ENCODE data around the gene SHKBP1.

The SHKBP1 gene

GRCh38 chr19:40588110-40588854 is 11.6 kb downstream of the SHKBP1 start:
- no peaks in the 10 kb centered on the region for H4K20me1 ChIP-seq (ENCODE audit: control insufficient read depth, insufficient read depth, low read depth, low read length)
- H3K79me2 ChIP-seq (ENCODE audit: control insufficient read depth, low read length) = no peaks in the 10 kb centered on the region
- H3K36me3 ChIP-seq (ENCODE audit: control insufficient read depth, low read length) = peaks cover 10% of the 10 kb centered on the region; the same call in 1 of the 2 replicates
- TF ChIP-seq CTCF (IDR thresholded peaks at IDR 0.05; ENCODE audit: low read depth, low read length, poor library complexity, severe bottlenecking) = no peak
- H3K27ac ChIP-seq (ENCODE audit: low read depth, low read length) = no peak overlapping the region
- peaks cover 6% of the 10 kb centered on the region for H3K4me1 ChIP-seq (ENCODE audit: control insufficient read depth, low read length)
- no peaks in the 10 kb centered on the region for H3K9me2 ChIP-seq (replicated peaks; ENCODE audit: control insufficient read depth, low read length)
- no peaks in the 10 kb centered on the region for H3K27me3 ChIP-seq (ENCODE audit: control insufficient read depth, low read length)
- H3F3A ChIP-seq (ENCODE audit: control insufficient read depth, insufficient read depth) = 0 out of 2 replicates have a peak, but pooled peaks cover 4% of the 10 kb centered on the region
- H3K4me3 ChIP-seq (ENCODE audit: low read length) = no peak overlapping the region
- no peak overlapping the region for H3K4me2 ChIP-seq (ENCODE audit: low read length)
- no peaks in the 10 kb centered on the region for H3K9me3 ChIP-seq (ENCODE audit: control insufficient read depth, insufficient read depth, low read length)

- Histone ChIP-seq H3K4me2 (ENCODE audit: low read length) (no peak overlapping the region), H3K27ac (ENCODE audit: low read depth, low read length) (no peak overlapping the region), H3F3A (ENCODE audit: control insufficient read depth, insufficient read depth) (0 out of 2 replicates have a peak, but pooled peaks cover 4% of the 10 kb centered on the region), H3K4me1 (ENCODE audit: control insufficient read depth, low read length) (peaks cover 7% of the 10 kb centered on the region), H3K9me3 (ENCODE audit: control insufficient read depth, insufficient read depth, low read length) (no peaks in the 10 kb centered on the region), H3K27me3 (ENCODE audit: control insufficient read depth, low read length) (no peaks in the 10 kb centered on the region), H3K36me3 (ENCODE audit: control insufficient read depth, low read length) (peaks cover 8% of the 10 kb centered on the region; the same call in 1 of the 2 replicates), H4K20me1 (ENCODE audit: control insufficient read depth, insufficient read depth, low read depth, low read length) (no peaks in the 10 kb centered on the region), H3K4me3 (ENCODE audit: low read length) (no peak overlapping the region), H3K9me2 (replicated peaks; ENCODE audit: control insufficient read depth, low read length) (no peaks in the 10 kb centered on the region), H3K79me2 (ENCODE audit: control insufficient read depth, low read length) (no peaks in the 10 kb centered on the region)
- TF ChIP-seq CTCF (IDR thresholded peaks at IDR 0.05; ENCODE audit: low read depth, low read length, poor library complexity, severe bottlenecking) (no peak), EZH2phosphoT487 (IDR thresholded peaks at IDR 0.05; ENCODE audit: borderline replicate concordance, low read length) (no peak)
Observed at GRCh38 chr19:40588926-40589569, 12.4 kb downstream of the SHKBP1 start.

GRCh38 chr19:40589591-40590429 is 13.1 kb downstream of the SHKBP1 start:
- Histone ChIP-seq H3K4me3 (ENCODE audit: low read length) (no peak overlapping the region), H3K36me3 (ENCODE audit: control insufficient read depth, low read length) (peaks cover 6% of the 10 kb centered on the region; the same call in 1 of the 2 replicates), H3K27ac (ENCODE audit: low read depth, low read length) (no peak overlapping the region), H3K27me3 (ENCODE audit: control insufficient read depth, low read length) (no peaks in the 10 kb centered on the region), H3K9me2 (replicated peaks; ENCODE audit: control insufficient read depth, low read length) (no peaks in the 10 kb centered on the region), H3K4me2 (ENCODE audit: low read length) (no peak overlapping the region), H3K4me1 (ENCODE audit: control insufficient read depth, low read length) (peaks cover 14% of the 10 kb centered on the region), H3K9me3 (ENCODE audit: control insufficient read depth, insufficient read depth, low read length) (no peaks in the 10 kb centered on the region), H3F3A (ENCODE audit: control insufficient read depth, insufficient read depth) (0 out of 2 replicates have a peak, but pooled peaks cover 4% of the 10 kb centered on the region), H4K20me1 (ENCODE audit: control insufficient read depth, insufficient read depth, low read depth, low read length) (no peaks in the 10 kb centered on the region), H3K79me2 (ENCODE audit: control insufficient read depth, low read length) (no peaks in the 10 kb centered on the region)
- TF ChIP-seq EZH2phosphoT487 (IDR thresholded peaks at IDR 0.05; ENCODE audit: borderline replicate concordance, low read length) (no peak), CTCF (IDR thresholded peaks at IDR 0.05; ENCODE audit: low read depth, low read length, poor library complexity, severe bottlenecking) (no peak)

Measured in DOHH2 (cell line).